T-helper 17 cell (primary cell): ENCODE results near the gene CACUL1. TPM values are rescaled to one million over a fixed set of nuclear protein-coding genes. Genes with fewer than 3 reads are reported as not detected.
A peak's percentile ranks its signal among the peaks of the same experiment; 100 is the strongest.

ENCODE experiments used
- ATAC-seq: fragments of 150-1000 bp; cut with Tn5 transposase; 2 replicates; pipeline ENCODE4 v1.10.0; 2021; ENCODE audit warnings: mild to moderate bottlenecking, moderate library complexity
- DNase-seq, 3 donors: peaks; one replicate each; pipeline versions ENCODE4 v3.0.0 to v3.0.0-alpha.2; 2020 to 2021
- H3K9me3 ChIP-seq: one replicate; pipeline ENCODE4 v1.7.0; 2013; ENCODE audit warnings: low read length, mild to moderate bottlenecking; ENCODE audit not compliant: control insufficient read depth, poor library complexity, severe bottlenecking
- H3K27ac Mint-ChIP-seq: one replicate; pipeline ENCODE4 v1.8.0; 2022; ENCODE audit warnings: mild to moderate bottlenecking, moderate library complexity, mixed read lengths
- H3K27me3 Mint-ChIP-seq: one replicate; pipeline ENCODE4 v1.8.0; 2022; ENCODE audit warnings: mixed read lengths
- H3K36me3 Mint-ChIP-seq: one replicate; pipeline ENCODE4 v1.8.0; 2022; ENCODE audit warnings: low read depth, mixed read lengths
- H3K4me1 Mint-ChIP-seq: one replicate; pipeline ENCODE4 v1.8.0; 2022; ENCODE audit warnings: mild to moderate bottlenecking, mixed read lengths
- H3K4me3 Mint-ChIP-seq: one replicate; pipeline ENCODE4 v1.8.0; 2022; ENCODE audit warnings: mild to moderate bottlenecking, moderate library complexity, mixed read lengths
- total RNA-seq, 4 donors: library from RNA in 2 of 4; stranded (reverse) in 2 of 4; gene quantifications; one replicate each; pipeline ENCODE4 v1.2.3 and lab custom pipeline; 2022 to 2026

Gene CACUL1
- total RNA-seq, 2 donors from 2014 or later = 30.3 to 32.0 TPM

GRCh38 chr10:118738406-118738805 is 16.4 kb downstream of the CACUL1 start:
- ATAC-seq (no peak), DNase-seq (no peak)
- no peaks in the 10 kb centered on the region for H3K9me3 ChIP-seq
- H3K36me3 Mint-ChIP-seq = no peaks in the 10 kb centered on the region
- H3K4me3 Mint-ChIP-seq = no peak overlapping the region
- H3K27me3 Mint-ChIP-seq = no peaks in the 10 kb centered on the region
- no peak overlapping the region for H3K27ac Mint-ChIP-seq
- peaks cover 41% of the 10 kb centered on the region for H3K4me1 Mint-ChIP-seq

DNA sequence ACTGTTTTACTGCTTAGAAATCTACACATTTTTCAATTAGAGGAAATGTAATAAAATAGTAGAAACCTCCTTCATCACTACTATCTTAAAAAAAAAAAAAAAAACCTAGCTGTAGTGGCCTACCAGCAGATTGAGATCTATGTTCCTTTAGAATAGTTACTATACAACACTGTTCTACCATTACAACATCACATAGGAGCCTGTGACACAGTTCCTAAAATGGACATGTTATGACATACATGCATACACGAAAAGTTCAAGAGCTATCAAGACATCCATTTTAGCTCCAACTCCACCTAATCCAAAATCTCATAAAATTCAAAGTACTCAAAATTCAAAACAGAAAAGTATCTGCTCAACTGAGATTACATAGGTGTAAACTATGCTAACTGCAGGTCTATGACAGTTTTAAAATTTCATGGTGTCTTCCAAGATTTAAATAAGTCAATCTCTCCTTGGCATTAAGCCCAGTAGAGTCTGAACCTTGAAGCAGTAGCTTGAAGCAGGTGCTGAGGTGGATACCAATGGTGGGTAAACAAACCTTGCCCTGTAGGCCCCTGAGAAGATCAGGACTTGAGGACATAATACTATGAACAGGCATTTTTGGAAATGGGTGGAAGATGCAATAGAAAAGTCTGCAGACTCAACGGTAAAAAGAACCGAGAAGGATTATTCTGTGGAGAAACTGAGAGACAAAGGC is 17.0 kb downstream of the CACUL1 start:
- H3K36me3 Mint-ChIP-seq = no peaks in the 10 kb centered on the region
- ATAC-seq (no peak), DNase-seq (no peak)
- H3K4me1 Mint-ChIP-seq = peaks cover 42% of the 10 kb centered on the region
- H3K27ac Mint-ChIP-seq = no peak overlapping the region
- H3K9me3 ChIP-seq = no peaks in the 10 kb centered on the region
- no peaks in the 10 kb centered on the region for H3K27me3 Mint-ChIP-seq
- no peak overlapping the region for H3K4me3 Mint-ChIP-seq

- no peaks in the 10 kb centered on the region for H3K9me3 ChIP-seq
- Mint-ChIP-seq H3K36me3 (no peaks in the 10 kb centered on the region), H3K27me3 (no peaks in the 10 kb centered on the region), H3K4me3 (no peak overlapping the region), H3K4me1 (peaks cover 53% of the 10 kb centered on the region), H3K27ac (no peak overlapping the region)
- DNase-seq (no peak), ATAC-seq (no peak)
Observed at GRCh38 chr10:118735294-118735693, 19.5 kb downstream of the CACUL1 start.

GRCh38 chr10:118734475-118734874 is 20.3 kb downstream of the CACUL1 start:
- Mint-ChIP-seq H3K36me3 (no peaks in the 10 kb centered on the region), H3K27me3 (no peaks in the 10 kb centered on the region), H3K4me1 (peaks cover 58% of the 10 kb centered on the region), H3K27ac (no peak overlapping the region), H3K4me3 (no peak overlapping the region)
- H3K9me3 ChIP-seq = no peaks in the 10 kb centered on the region
- DNase-seq (no peak), ATAC-seq (no peak)

DNA sequence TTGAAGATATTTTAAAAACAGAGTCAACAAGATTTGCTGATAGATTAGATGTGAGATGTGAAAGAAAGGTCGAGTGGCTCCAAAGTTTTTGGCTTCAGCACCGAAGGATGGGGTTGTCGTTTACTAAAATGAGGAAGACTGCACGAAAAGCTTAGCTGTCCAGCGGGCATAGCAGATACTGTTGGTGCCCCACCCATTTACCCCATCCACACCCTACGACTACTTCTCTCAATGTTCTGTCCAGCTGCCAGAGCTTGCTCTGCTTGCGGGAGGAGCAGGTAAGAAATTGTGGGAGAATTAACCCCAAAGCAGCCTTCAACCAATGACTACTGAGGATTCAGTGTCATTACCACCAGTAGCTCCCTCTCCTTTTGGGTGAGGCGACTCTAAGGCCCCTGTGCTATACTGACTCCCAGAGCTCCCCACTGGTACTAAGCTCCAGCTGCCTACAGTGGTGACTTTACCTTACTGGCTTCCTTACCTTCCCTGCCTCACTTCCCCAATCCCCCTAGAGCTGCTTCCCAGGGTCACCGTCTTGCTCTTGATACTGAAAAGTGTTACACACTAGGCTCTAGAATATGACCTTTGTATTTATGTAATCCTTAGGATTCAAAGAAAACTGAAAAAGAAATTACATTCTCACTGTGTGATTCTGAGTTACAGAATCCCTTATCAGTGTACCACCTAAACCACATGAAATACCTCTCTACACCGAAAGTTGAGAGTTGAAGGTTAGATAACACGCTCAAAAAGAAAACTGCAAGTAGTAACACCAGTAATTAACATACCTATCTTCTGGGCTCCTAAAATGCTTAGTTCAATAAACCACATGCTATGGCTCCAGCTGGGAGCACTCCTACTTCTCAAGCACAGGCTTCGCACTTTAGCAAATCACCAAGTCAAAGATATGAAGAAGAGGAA is 22.3 kb downstream of the CACUL1 start:
- Mint-ChIP-seq H3K27me3 (no peaks in the 10 kb centered on the region), H3K4me3 (peak overlapping the region; percentile 81), H3K4me1 (peaks cover 54% of the 10 kb centered on the region), H3K36me3 (no peaks in the 10 kb centered on the region), H3K27ac (peak overlapping the region; percentile 93)
- DNase-seq (no peak), ATAC-seq (peak; percentile 75)
- no peaks in the 10 kb centered on the region for H3K9me3 ChIP-seq

DNA sequence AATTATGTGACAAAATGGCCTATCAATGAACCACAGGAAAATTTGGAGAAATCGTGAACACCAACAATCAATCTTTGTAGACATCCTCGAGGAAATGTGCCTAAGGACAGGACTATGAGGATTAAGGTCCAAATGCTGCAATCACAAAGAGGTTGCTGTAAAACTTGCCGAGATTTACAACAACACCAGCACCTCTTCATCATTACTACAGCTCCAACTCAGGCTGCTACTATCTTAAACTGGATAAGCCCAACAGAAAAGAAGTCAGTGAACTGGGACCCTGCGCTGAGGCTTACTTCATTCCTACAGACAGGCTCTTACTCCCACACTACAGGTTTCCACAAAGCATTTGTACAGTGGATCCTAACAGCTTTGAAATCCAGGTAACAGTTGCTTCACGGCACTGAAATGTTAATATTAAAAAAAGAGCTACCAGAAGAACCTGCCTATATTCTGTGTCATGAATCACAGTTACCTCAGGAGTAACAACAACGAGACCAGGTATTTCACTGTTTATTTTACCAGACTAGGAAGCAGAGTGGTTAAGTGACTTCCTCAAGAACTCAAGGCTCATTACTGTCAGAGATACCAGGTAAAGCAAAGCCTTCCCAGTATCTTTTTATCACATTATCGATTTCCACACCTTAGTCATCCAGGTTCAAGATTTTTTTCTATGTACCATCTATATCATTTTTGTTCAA is 23.9 kb downstream of the CACUL1 start:
- Mint-ChIP-seq H3K4me1 (peaks cover 60% of the 10 kb centered on the region), H3K27ac (peak overlapping the region; percentile 93), H3K27me3 (no peaks in the 10 kb centered on the region), H3K4me3 (peak overlapping the region; percentile 81), H3K36me3 (peaks cover 5% of the 10 kb centered on the region)
- ATAC-seq (peak; percentile 45), DNase-seq (no peak)
- no peaks in the 10 kb centered on the region for H3K9me3 ChIP-seq

DNA sequence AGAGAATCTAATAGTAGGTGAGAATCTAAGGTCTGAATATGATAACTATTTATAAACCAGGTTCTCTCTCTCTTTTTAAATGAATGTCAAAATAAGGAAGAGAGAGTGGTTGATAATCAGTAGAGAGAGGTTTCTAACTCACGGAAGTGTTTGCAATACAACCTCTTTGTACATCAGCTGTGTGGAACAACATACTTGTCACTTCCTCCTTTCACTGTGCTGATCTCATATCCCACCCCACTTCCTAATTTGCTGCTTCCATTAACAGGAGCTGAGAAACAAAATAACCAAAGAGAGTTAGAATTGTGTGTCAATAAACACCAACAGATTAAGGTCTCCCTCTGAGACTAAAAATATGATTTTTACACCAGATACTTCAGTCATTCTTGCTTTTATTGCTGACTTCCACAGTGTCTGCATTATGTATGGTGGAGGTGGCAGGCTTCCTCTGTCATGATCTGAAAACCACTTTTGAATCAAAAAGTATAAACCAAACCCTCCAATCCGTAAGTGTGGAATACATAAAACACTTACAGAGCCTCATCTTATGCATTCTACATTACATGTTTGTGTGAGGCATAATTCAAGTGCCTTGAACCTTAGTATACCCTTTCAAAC is 25.0 kb downstream of the CACUL1 start:
- DNase-seq (no peak), ATAC-seq (peak; percentile 76)
- peak overlapping the region; percentile 93 for H3K27ac Mint-ChIP-seq
- H3K4me3 Mint-ChIP-seq = no peak overlapping the region
- peaks cover 56% of the 10 kb centered on the region for H3K4me1 Mint-ChIP-seq
- no peaks in the 10 kb centered on the region for H3K9me3 ChIP-seq
- peaks cover 6% of the 10 kb centered on the region for H3K36me3 Mint-ChIP-seq
- H3K27me3 Mint-ChIP-seq = no peaks in the 10 kb centered on the region

- peaks cover 6% of the 10 kb centered on the region for H3K36me3 Mint-ChIP-seq
- peak overlapping the region; percentile 93 for H3K27ac Mint-ChIP-seq
- peaks cover 54% of the 10 kb centered on the region for H3K4me1 Mint-ChIP-seq
- no peak overlapping the region for H3K4me3 Mint-ChIP-seq
- no peaks in the 10 kb centered on the region for H3K27me3 Mint-ChIP-seq
- no peak for ATAC-seq
- DNase-seq = no peak
- H3K9me3 ChIP-seq = no peaks in the 10 kb centered on the region
Observed at GRCh38 chr10:118729200-118729599, 25.6 kb downstream of the CACUL1 start.

DNA sequence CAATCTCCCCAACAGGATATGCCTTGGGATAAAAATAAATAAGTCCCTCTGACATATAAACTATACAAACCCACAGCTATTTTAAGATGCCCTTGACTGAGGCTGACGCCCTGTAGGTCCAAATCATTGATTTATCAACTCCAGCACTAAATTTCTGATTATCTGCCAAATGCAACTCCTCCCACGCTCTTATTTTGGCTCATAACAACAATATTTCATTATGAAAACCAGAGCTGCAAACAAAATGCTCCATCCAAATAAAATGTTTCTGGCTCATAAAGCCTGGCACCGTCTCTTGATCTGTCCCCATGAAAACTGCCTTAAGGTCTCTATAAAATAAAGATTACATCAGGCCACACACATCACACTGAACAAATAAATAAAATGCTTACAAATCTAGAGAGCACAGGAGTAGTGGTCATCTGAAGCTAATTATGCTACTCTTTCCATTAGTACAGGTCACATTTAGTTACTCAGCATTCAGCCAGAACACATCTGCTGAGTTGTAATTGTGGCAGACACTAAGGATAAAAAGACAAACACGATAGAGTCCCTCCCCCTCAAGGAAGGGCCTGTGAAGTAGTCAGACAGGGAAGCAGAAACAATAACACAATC is 28.8 kb downstream of the CACUL1 start:
- Mint-ChIP-seq H3K36me3 (peaks cover 6% of the 10 kb centered on the region), H3K4me1 (peaks cover 30% of the 10 kb centered on the region), H3K4me3 (no peak overlapping the region), H3K27me3 (no peaks in the 10 kb centered on the region), H3K27ac (peak overlapping the region; percentile 54)
- no peaks in the 10 kb centered on the region for H3K9me3 ChIP-seq
- DNase-seq (no peak), ATAC-seq (no peak)

DNA sequence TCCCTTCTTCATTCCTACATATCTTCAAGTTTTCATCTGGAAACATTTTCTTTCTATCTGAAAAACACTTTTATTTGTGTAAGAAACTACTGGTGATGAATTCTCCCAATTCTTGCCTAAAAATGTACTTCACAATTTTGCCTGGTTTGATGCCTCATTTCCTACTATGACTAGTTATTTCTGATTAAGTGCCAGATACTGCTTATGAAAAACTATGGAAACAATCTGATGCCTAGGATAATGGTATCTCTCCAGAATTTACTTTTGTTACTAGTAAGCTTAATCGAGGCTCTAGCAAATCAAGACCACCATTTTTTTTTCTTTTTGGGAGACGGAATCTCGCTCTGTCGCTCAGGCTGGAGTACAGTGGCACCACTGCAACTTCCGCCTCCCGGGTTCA is 31.3 kb downstream of the CACUL1 start:
- ATAC-seq (no peak), DNase-seq (no peak)
- no peaks in the 10 kb centered on the region for H3K9me3 ChIP-seq
- H3K4me1 Mint-ChIP-seq = peaks cover 12% of the 10 kb centered on the region
- no peak overlapping the region for H3K27ac Mint-ChIP-seq
- no peaks in the 10 kb centered on the region for H3K27me3 Mint-ChIP-seq
- no peak overlapping the region for H3K4me3 Mint-ChIP-seq
- H3K36me3 Mint-ChIP-seq = peaks cover 6% of the 10 kb centered on the region

DNA sequence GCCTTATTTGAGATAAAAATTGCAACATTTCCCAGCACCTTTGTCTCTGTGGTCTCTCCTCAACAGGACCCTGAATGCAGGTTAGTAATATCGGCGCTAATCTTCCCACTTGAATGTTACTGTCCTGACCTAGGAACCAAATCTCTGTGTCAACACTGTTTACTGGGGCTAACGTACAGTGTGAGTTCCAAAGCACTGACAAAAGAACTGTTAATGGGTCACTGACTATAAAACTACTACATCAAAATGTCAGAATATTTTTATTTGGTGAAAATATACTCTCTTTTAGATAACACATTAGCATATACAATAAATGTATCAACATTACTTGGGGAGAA is 33.3 kb downstream of the CACUL1 start:
- peaks cover 6% of the 10 kb centered on the region for H3K36me3 Mint-ChIP-seq
- DNase-seq (no peak), ATAC-seq (no peak)
- H3K4me1 Mint-ChIP-seq = peaks cover 11% of the 10 kb centered on the region
- H3K27me3 Mint-ChIP-seq = no peaks in the 10 kb centered on the region
- H3K4me3 Mint-ChIP-seq = no peak overlapping the region
- H3K9me3 ChIP-seq = no peaks in the 10 kb centered on the region
- no peak overlapping the region for H3K27ac Mint-ChIP-seq

GRCh38 chr10:118720685-118721538 is 33.9 kb downstream of the CACUL1 start:
- Mint-ChIP-seq H3K36me3 (peaks cover under 1% of the 10 kb centered on the region), H3K4me1 (peaks cover 7% of the 10 kb centered on the region), H3K27me3 (no peaks in the 10 kb centered on the region), H3K27ac (no peak overlapping the region), H3K4me3 (no peak overlapping the region)
- ATAC-seq (peak; percentile 62), DNase-seq (peak in 1 of 3 donors; percentile 55)
- no peaks in the 10 kb centered on the region for H3K9me3 ChIP-seq
